ENCODE data around the gene POU3F1.

Gene POU3F1

DNA sequence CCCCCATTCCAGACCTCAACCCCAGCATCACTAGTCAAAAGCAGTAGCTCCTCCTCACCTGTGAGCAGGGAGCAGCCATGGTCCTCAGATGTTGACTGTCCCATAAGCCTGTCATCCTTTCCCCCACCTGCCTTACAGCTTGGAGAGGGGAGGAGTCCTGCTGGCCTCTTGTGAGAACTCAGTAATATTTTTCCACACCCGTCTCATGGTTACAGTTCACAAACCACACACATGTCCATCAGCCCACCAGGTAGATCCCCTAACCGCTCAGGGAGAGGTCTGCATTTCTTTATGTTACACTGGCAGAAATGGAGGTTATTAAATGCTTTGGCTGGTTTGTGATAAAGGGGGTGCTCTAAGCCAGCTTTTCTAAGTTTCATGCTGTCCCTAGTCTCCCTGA lies 26.3 kb upstream of the POU3F1 start:
- DNase-seq: no peak

GRCh38 chr1:38071312-38072256 lies 25.0 kb upstream of the POU3F1 start:
- DNase-seq: no peak

DNA sequence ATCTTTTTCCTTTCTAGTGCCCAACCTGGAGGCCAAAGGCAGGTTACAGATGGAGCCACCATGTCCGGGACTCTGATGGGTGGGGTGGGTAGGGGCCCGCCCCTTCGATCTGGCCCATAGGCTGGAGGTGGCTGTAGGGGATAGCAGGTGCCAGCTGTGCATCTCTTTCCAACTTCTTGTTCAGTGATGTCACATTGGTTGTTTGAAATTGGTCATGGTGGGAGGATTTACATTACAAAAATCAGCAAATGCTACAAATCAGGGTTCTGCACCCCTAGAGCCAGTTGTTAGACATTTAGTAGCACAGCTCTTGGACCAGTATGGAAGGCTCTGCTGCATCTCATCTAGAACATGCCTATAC lies 22.4 kb upstream of the POU3F1 start:
- DNase-seq: no peak

DNA sequence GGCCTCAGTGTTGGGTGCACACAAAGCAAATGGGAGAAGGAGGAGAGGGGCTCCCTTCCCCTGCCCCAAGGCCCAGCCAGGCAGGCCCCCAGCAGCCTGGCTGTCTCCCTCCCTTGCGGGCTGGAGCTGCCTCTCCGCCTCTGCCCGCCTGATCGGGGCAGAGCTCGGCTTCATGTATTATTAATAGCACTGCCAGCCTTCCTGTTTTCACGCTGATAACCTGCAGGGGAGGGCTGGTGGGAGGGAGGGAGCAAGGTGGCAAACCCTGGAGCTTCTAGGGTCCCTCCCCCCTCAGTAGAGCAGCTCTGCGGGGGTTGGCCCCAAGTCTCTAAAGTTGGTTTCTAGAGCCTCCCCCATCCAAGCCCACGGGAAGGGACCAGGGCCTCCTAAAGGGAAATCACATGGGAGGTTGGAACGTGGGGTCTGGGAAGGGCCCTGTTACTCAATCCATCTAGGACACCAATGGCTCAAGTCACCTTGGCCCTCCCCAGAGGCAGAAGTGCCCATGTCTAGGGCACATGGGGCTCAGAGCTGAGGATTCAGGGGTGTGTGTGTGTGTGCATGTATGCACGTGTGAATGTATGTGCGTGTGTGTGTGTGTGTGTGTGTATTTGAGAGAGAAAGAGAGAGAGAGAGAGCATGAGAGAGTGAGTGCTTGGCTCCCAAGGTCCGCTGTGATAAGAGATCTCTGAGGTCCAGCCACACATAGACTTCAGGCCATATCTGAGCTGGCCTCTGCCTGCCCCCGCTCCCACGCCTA lies 21.8 kb upstream of the POU3F1 start:
- no peak for DNase-seq

DNA sequence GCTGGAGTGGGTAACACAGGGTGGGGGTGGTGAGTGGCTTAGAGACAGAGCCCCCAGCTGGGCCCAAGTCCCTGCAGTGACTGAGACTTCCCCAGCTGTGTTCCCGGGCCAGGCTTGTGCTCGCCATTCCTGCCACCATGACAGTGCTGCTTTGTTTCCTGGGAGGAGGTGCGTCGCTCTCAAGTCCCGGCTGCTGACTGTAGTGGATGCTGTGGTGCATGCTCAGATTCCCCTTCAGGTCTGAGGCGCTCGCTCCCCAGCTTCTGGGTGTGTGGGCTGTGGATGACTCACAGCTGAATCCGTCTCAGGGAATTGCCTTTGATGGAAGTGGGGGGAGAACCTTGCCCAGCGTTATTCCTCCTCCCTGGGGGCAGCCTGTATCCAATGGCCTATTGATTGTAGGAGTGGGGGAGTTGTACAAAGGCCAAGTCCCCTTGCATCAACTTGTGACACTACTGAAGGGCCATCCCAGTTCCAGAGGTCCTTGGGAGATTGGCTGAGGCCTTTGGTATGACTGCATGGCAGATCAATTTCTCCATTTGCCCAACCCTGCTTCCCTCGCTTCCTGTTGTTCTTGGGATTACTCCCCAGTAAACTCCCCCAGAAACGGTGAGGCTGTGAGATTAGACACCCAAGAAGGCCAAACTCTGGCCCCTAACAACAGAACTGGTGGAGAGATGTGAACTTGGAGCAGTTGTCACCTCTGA lies 17.8 kb upstream of the POU3F1 start:
- no peak for DNase-seq

- no peak for DNase-seq
These were observed 17.0 kb upstream of the POU3F1 start for GRCh38 chr1:38063616-38064015.

DNA sequence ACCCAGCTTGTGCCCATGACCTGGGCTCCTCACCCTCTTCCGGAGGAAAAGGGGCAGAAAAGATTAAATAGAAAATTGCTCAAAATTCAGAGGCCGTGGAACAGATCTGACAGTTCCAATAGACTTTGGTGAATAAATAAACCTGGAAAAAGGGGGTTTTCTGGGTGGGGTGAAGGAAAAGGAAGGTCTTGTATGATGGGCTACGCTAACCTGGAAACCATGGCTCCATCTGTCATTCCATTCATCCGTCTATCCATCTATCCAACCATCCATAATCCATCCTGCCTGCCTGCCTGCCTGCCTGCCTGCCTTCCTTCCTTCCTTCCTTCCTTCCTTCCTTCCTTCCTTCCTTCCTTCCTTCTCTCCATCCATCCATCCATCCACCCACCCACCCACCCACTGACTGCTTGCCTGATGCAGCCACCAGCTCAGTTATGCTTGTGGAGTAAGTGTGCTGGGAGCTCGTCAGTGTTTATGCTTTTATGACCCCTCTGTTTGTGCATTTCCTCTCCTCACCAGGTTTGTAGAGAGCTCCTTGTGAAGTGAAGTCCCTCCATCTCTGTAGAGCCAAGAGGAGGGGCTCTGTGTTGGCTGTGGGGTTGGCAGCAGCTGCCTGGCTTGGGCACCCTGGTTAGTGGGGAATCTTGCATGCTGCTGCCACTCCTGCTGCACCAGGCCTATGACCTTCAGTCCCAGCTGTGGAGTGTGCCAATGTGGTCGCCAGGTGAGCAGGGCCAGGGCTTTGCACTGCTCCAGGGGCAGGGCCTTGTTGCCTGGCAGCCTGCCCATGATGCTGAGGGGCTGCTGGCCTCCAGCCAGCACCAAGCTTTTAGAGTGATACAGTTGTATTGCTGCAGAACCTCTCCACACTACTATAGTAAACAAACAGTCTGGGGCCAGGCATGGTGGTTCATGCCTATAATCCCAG lies 16.0 kb upstream of the POU3F1 start:
- peak; percentile 25 for DNase-seq

DNA sequence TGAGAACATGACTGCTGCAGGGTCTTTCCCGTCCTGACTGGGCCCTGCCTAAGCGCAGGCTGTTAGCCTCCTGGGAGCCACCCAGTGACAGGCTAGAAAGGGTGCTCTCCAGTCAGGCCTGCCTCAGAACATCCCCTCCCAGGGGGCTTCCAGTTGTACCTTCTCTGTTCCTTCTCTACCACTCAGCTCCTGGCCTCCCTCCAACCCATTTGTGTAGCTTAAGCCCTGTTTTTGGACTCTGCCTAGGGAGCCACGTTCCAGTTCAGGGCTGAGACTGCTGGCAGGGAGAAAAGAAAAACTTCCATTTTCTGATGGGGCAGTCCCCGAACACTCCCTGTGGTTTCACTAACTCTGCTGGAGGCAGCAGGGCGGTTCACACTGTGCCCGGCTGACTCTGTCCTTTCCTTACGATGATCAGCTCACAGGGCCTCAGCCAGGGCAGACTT lies 15.3 kb upstream of the POU3F1 start:
- no peak for DNase-seq

DNA sequence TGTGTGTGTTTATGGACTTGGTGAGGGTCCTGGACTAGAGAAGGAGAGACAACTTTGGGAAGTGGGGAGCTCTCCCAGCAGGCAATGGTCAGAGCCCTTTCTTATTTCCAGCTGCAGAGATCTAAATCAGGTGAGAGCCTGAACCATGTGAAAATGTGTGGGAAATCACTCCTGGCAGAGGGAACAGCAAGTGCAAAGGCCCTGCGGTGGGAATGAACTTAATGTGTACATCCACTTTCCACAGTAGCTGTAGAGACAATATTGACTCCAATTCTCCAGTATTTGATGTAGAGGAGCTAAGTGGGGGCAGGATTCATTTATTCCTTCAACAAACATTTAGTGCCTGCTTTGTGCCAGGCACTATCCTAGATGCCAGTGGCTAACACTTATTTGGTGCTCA lies 14.7 kb upstream of the POU3F1 start:
- DNase-seq: no peak

DNA sequence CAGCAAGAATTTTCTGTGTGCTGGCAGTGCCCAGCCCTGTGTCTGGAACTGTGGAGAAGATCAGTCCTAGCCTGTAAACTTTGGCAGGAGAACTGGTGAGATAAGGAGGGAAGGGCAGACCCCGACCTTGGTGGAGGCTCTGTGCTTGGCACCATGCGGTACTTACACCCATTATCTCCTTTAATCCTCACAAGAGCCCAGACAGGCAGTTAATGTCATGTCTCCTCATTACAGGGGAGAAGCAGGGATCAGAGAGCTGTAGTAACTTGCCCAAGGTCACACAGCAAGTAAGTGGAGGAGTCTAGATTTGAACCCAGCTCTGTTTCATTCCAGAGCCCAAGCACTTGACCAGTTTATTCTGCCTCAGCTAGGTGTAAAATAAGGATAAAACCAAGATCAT lies 13.9 kb upstream of the POU3F1 start:
- no peak for DNase-seq

DNA sequence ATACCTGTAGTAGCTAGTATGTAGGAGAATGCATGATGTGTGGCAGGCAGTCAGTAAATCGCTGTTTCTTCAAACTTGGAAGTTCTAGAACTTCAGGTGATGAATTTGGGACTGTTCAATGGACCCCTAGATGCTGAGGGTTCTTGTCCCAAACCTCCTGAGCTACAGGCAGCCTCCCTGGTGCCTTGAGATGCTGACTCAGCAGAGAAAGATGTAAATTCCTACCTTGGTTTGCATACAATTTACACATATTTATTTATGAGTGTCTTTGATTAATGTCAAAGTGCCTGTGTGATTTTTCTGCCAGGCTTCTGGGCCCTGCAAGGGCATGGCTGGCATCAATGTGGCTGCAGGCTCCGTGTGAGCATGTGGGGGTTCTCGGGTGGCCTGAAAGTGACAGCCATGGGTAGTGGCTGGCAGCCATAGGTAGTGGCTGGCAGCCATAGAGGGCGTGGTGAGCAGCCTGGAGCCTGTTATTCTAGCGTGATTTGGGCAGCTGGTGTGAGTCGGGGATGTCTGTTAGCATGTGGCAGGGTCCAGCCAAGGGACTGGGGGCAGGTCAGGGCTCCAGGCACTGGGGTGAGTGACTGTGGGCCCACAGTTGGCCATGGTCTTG lies 13.2 kb upstream of the POU3F1 start:
- no peak for DNase-seq

DNA sequence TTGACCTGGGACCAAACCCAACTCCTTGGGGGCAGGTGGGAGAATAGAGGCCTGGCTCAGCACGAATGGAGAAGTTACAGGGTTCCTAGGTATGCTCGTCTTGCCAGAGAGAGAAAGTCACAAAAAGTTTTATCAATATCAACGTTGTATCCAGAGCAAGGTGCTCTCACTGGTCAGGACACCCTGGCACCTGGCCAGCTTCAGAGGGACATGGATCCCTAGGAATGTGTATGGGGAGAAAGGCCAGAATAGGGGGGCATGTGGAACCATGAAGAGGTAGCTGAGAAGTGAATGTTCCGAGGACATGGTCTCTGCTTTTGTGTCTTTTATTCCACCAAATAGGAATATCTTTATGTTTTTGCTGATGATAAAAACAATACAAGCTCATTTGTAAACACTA lies 9.4 kb upstream of the POU3F1 start:
- no peak for DNase-seq

DNA sequence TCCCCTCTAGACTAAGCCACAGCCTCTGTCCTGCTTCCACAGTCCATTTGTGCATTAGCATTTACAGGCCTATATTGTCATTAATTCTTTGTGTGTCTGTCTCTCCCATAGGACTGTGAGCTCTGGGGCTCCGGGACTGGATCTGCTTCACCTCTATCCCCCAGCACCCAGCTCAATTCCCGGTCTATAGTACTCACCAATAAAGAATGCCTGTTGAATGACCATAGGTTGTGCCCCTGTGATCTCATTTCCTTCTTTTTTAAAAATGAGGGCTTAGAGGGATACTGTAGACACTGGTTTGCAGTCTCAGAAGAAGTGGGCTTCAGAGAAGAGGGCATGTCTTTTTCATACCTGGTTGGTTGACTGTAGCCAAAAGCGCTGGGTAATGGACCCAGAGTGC lies 8.8 kb upstream of the POU3F1 start:
- DNase-seq: no peak

DNA sequence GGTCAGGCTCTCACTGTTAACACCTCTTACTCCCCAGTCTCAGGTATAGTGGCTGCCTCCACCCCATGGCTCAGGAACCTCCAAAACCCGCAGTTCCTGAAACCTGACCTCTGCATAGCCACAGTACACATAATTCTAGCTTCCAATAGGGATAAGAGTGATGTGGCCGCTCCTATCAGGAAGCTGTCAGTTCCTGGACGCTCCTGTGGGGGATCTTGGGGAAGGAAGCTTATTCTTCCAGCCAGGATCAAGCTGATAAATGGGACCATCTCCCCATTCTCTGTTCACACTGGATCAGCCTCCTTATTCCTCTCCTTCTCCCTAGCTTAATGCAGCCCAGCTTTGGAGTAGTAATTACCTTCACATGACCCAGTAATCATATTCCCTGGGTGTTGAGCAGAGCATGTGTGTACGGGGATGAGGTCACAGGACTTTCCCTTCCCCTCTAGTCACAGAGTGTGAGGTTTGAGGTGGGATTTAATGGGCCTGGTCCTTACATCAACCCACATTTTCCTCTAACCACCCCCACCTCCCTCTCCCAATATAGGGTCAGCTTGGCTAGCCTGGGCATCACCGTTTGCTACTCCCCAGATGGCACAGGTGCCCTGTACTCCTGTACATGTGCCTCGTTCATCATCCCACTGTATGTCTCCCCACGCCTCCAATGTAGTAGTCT lies 7.0 kb upstream of the POU3F1 start:
- no peak for DNase-seq

DNA sequence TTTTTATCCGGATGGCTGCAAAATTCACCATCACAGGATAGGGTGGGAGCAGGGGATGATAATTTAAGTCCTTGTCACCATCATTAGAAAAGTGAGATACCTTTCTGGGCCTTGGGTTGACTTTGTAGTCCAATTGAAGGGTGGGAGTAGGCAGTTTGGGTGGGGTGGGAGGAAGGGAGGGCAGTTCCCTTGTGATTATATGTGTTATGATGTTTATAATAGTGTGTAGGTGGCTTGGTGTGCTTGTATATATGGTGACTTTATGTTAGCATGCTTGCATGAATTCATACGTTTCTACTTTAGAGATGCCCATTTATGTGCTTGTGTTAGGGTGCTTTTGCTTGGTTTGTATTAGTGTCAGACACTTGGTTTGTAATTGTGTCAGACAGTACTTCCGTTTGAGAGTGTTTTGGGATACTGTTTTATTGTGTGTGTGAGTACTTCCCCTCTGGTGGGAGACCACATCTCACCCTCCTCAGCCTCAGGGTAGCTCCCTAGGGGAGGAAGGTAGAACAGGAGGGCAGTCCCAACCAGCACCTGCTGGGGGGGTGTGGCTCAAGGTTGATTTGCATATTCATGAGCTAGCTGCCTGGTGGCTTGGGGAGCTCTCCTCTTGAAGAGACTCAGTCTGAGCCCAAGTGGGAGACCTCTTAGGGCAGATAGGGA lies 6.3 kb upstream of the POU3F1 start:
- no peak for DNase-seq

DNA sequence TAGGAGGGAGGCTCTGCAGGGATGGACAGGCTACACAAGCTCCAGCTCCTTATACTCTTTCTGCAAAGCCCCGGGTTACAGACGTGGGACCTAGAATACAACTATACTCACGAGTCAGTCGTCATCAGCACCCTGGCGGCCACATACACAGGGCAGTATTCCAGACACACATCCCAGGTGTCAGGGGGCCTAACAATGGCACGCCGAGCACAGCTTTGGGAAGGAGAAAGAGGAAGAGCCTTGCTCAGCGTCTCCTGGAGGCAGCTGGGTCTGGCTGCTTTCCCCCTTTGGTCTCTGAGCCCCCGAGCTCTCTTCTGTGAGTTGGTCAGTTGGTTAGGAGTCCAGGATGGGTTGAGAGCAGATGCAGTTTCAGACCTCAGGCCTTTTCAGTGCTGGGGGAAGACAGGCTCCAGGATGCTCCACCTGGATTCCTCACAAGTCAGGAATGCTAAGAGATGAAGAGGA lies 4.5 kb upstream of the POU3F1 start:
- DNase-seq: no peak

DNA sequence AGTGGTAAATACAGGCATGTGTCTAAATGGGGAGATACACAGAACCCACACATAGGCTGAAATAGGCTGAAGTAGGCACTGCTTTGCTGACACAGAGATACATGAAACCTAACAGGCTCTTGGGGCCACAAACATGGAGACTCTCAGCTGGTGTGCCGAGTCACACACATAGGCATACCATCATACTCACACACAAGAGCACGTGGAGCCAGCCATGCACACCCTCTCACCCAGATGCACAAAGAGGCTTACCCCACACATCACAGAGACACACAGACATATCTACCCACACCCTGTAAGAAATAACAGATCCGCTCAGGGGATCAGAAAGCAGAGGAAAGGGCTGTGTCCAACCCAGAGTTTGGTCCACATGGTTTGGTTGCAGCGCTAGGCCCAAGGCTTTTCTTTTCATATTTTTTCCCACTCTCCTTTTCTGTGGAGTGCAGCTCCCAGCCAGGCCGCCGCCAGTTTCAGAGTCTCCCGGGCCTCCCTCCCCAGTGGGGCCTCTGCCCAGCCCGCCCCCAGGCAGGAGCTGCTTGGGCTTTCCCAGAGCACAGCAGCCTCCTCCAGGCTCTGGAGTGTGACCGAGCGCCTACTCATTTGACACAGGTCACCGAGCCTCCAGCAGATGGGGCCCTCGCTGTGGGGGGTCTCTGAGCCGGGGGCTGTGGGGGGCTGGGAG lies 3.9 kb upstream of the POU3F1 start:
- no peak for DNase-seq

DNA sequence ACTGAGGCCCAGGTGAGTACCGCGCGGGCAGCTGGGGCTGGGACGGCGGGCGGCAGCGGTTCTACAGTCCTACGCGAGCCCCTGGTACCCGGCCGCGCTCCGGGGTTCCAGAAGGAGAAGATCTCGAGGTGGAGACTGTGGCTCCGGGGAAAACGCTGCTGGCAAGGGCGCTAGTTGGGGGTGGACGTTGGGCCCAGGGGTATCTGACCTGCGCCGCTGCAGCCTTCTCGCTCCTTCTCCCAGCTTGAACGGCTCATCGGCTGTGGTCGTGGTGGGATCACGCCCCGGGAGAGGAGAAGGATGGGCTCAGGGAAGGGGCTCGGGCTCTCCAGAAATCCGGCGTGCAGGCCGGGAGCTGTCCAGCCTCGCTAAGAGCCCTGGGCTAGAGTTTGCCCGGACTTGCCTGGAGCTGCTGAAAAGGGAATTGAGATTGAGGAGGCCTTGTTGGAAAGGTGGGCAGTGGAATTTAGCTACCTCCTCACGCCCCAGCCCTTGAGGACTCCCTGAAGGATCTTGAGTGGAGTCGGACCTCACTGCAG lies 1.1 kb upstream of the POU3F1 start:
- DNase-seq: no peak

- DNase-seq: no peak
These were observed 450 bp upstream of the POU3F1 start for GRCh38 chr1:38046884-38047602.
